ENCODE measurements around the gene PLEKHA7. TPM values are rescaled to one million over a fixed set of nuclear protein-coding genes. Genes with fewer than 3 reads are reported as not detected.
"Not testable (repeated sequence)": the region's sequence is repeated elsewhere in the genome, so short reads cannot be mapped to it uniquely, and the experiment has no call there.

PLEKHA7 gene
- total RNA-seq, 2 experiments from 2014 or later = 1.9 to 2.5 TPM

- no peak for DNase-seq
- H3K4me1 Mint-ChIP-seq (ENCODE audit: low read depth) = peaks cover 21% of the 10 kb centered on the region
- intact Hi-C loops (cut with micrococcal nuclease) = no loop called here
- CTCF ChIA-PET = interaction anchor here (0.6 kb wide), 2 partner anchors 65 to 114 kb away, joined by 4 to 9 read pairs; no protein-coding TSS in a partner anchor
- no peak overlapping the region for H3K4me3 Mint-ChIP-seq
- peaks cover 3% of the 10 kb centered on the region for H3K36me3 Mint-ChIP-seq (ENCODE audit: low read depth)
- H3K27ac Mint-ChIP-seq = no peak overlapping the region
- peaks cover 3% of the 10 kb centered on the region for H3K27me3 Mint-ChIP-seq (ENCODE audit: low read depth)
- peaks cover 12% of the 10 kb centered on the region for H3K9me3 Mint-ChIP-seq
Observed at GRCh38 chr11:16893456-16894066, 120.7 kb downstream of the PLEKHA7 start.

DNA sequence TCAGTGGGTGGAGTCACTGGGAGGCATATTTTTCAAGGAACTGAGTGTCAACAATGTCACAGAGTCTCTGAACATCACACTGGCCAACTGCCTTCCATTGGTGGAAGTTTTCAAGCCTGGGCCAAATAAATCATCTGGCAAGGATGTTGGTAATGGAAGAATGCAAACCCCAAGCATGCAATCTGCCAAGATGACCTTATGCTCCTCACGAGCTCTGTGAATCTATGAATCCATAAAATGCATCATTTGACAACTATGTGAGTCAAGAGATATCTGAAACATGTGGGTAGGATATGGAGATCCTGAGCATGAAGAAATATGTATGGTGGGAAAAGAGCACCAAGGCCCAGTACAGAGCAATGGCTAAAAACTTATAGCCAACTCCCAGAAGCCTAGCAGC is 122.2 kb downstream of the PLEKHA7 start:
- CTCF ChIA-PET = interaction anchor here (1.0 to 1.9 kb wide), 2 partner anchors 72 to 189 kb away, joined by 3 to 4 read pairs; no protein-coding TSS in a partner anchor
- H3K27ac Mint-ChIP-seq = no peak overlapping the region
- peaks cover 3% of the 10 kb centered on the region for H3K36me3 Mint-ChIP-seq (ENCODE audit: low read depth)
- H3K4me1 Mint-ChIP-seq (ENCODE audit: low read depth) = peaks cover 10% of the 10 kb centered on the region
- H3K4me3 Mint-ChIP-seq = no peak overlapping the region
- H3K27me3 Mint-ChIP-seq (ENCODE audit: low read depth) = peaks cover 3% of the 10 kb centered on the region
- DNase-seq = no peak
- intact Hi-C loops (cut with micrococcal nuclease) = no loop called here
- H3K9me3 Mint-ChIP-seq = peaks cover 12% of the 10 kb centered on the region

DNA sequence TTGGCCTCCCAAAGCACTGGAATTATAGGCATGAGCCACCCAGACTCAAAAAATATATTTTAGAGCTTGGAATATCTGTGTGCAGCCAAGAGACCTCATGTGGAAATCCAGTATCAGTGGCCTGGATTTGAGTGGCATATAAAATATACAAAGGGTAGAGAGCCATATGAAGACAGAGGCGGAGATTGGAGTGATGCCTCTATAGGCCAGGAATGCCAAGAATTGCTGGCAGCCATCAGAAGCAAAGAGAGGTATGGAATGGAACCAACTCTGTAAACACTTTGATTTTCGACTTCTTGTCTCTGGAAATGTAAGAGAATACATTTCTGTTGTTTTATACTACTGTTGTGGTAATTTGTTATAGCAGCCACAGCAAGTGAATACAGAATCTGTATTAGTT is 123.0 kb downstream of the PLEKHA7 start:
- H3K9me3 Mint-ChIP-seq = peaks cover 12% of the 10 kb centered on the region
- peaks cover 10% of the 10 kb centered on the region for H3K4me1 Mint-ChIP-seq (ENCODE audit: low read depth)
- H3K27ac Mint-ChIP-seq = no peak overlapping the region
- DNase-seq = no peak
- intact Hi-C loops (cut with micrococcal nuclease) = no loop called here
- CTCF ChIA-PET = interaction anchor here (1.9 kb wide), 1 partner anchor 71 kb away, joined by 4 read pairs; no protein-coding TSS in a partner anchor
- H3K36me3 Mint-ChIP-seq (ENCODE audit: low read depth) = peaks cover 3% of the 10 kb centered on the region
- peaks cover 3% of the 10 kb centered on the region for H3K27me3 Mint-ChIP-seq (ENCODE audit: low read depth)
- H3K4me3 Mint-ChIP-seq = no peak overlapping the region

- DNase-seq = no peak
- peaks cover 12% of the 10 kb centered on the region for H3K9me3 Mint-ChIP-seq
- H3K36me3 Mint-ChIP-seq (ENCODE audit: low read depth) = peaks cover 3% of the 10 kb centered on the region
- CTCF ChIA-PET = interaction anchor here (1.3 kb wide), 1 partner anchor 22 kb away, joined by 5 read pairs; no protein-coding TSS in a partner anchor
- no peak overlapping the region for H3K4me3 Mint-ChIP-seq
- no peak overlapping the region for H3K27ac Mint-ChIP-seq
- intact Hi-C loops (cut with micrococcal nuclease) = no loop called here
- no peaks in the 10 kb centered on the region for H3K27me3 Mint-ChIP-seq (ENCODE audit: low read depth)
- peaks cover 10% of the 10 kb centered on the region for H3K4me1 Mint-ChIP-seq (ENCODE audit: low read depth)
Observed at GRCh38 chr11:16890442-16890841, 123.8 kb downstream of the PLEKHA7 start.

DNA sequence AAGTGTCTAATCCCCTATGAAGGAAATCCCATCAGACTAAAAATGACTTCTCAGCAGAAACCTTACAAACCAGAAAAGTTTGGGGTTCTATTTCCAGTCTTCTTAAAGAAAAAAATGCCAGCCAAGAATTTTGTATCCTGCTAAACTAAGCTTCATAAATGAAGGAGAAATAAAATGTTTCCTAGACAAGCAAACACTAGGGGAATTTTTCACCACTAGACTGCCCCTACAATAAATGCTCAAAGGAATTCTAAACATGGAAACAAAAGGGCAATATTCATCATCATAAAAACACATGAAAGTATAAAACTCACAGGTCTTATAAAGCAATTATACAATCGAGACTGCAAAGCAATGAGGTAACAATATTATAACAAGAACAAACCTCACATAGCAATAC is 124.3 kb downstream of the PLEKHA7 start:
- peaks cover 12% of the 10 kb centered on the region for H3K9me3 Mint-ChIP-seq
- CTCF ChIA-PET = interaction anchor here (0.6 to 1.3 kb wide), 3 partner anchors 23 to 67 kb away, joined by 3 to 5 read pairs (median 3); no protein-coding TSS in a partner anchor
- no peak overlapping the region for H3K27ac Mint-ChIP-seq
- H3K36me3 Mint-ChIP-seq (ENCODE audit: low read depth) = peaks cover 3% of the 10 kb centered on the region
- peaks cover 10% of the 10 kb centered on the region for H3K4me1 Mint-ChIP-seq (ENCODE audit: low read depth)
- no peaks in the 10 kb centered on the region for H3K27me3 Mint-ChIP-seq (ENCODE audit: low read depth)
- no peak overlapping the region for H3K4me3 Mint-ChIP-seq
- no peak for DNase-seq
- intact Hi-C loops (cut with micrococcal nuclease) = no loop called here

DNA sequence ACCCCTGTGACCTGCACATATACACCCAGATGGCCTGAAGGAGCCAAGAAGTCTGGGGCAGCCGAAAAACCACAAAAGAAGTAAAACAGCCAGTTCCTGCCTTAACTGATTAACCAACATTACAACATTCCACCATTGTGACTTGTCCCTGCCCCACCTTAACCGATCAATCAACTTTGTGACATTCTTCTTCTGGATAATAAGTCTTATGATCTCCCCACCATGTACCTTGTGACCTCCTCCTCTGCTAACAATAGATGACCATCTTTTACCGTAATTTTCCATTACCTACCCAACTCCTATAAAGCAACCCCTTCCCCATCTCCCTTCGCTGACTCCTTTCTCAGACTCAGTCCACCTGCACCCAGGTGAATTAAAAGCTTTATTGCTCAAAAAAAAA is 125.2 kb downstream of the PLEKHA7 start:
- intact Hi-C loops (cut with micrococcal nuclease); H3K27ac Mint-ChIP-seq; H3K36me3 Mint-ChIP-seq (ENCODE audit: low read depth); DNase-seq; H3K27me3 Mint-ChIP-seq (ENCODE audit: low read depth); H3K4me3 Mint-ChIP-seq; H3K4me1 Mint-ChIP-seq (ENCODE audit: low read depth): not testable (repeated sequence)
- peaks cover 12% of the 10 kb centered on the region for H3K9me3 Mint-ChIP-seq
- CTCF ChIA-PET = interaction anchor here (1.1 kb wide), 1 partner anchor 26 kb away, joined by 3 read pairs; no protein-coding TSS in a partner anchor

DNA sequence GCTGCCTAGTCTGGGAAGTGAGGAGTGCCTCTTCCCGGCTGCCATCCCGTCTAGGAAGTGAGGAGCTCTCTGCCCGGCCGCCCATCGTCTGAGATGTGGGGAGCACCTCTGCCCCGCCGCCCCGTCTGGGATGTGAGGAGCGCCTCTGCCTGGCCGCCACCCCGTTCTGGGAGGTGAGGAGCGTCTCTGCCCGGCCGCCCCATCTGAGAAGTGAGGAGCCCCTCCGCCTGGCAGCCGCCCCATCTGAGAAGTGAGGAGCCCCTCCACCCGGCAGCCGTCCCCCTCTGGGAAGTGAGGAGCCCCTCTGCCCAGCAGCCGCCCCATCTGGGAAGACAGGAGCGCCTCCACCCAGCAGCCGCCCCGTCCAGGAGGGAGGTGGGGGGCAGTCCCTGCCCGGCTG is 126.3 kb downstream of the PLEKHA7 start:
- H3K4me3 Mint-ChIP-seq; CTCF ChIA-PET; intact Hi-C loops (cut with micrococcal nuclease); H3K27ac Mint-ChIP-seq; H3K27me3 Mint-ChIP-seq (ENCODE audit: low read depth); DNase-seq; H3K36me3 Mint-ChIP-seq (ENCODE audit: low read depth); H3K4me1 Mint-ChIP-seq (ENCODE audit: low read depth): not testable (repeated sequence)
- H3K9me3 Mint-ChIP-seq = peaks cover 12% of the 10 kb centered on the region

- H3K27me3 Mint-ChIP-seq (ENCODE audit: low read depth) = no peaks in the 10 kb centered on the region
- H3K36me3 Mint-ChIP-seq (ENCODE audit: low read depth) = no peaks in the 10 kb centered on the region
- H3K4me3 Mint-ChIP-seq = no peak overlapping the region
- intact Hi-C loops (cut with micrococcal nuclease) = loop anchor here (1.0 kb wide), 2 partner anchors 63 to 95 kb away; no protein-coding TSS in a partner anchor
- H3K9me3 Mint-ChIP-seq = no peaks in the 10 kb centered on the region
- H3K4me1 Mint-ChIP-seq (ENCODE audit: low read depth) = no peaks in the 10 kb centered on the region
- DNase-seq = no peak
- CTCF ChIA-PET = interaction anchor here (1.3 to 1.9 kb wide), 4 partner anchors 14 to 93 kb away, joined by 3 to 9 read pairs (median 3); no protein-coding TSS in a partner anchor
- H3K27ac Mint-ChIP-seq = no peak overlapping the region
Observed at GRCh38 chr11:16883174-16883573, 131.0 kb downstream of the PLEKHA7 start.

DNA sequence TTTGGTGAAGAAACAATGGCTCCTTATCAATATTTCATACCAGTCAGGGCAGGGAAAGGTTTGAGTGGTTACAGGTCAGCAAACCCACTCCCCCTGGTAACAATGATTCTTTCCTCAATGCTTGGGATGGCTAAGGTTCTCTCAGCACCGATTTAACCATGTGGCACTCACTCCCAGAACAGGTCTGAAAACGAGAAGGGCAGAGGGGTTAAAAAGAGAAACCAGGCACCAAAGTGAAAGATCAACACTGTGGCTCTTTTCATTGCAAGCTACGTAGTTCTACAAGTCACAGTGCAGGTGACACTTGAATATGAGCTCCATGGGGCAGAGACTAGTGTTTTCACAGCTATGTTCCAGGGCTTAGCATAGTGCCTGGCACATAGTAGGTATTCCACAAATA is 132.4 kb downstream of the PLEKHA7 start:
- CTCF ChIA-PET = interaction anchor here (0.9 to 1.9 kb wide), 3 partner anchors 47 to 91 kb away, joined by 3 to 9 read pairs (median 3); no protein-coding TSS in a partner anchor
- no peak overlapping the region for H3K4me3 Mint-ChIP-seq
- H3K4me1 Mint-ChIP-seq (ENCODE audit: low read depth) = no peaks in the 10 kb centered on the region
- intact Hi-C loops (cut with micrococcal nuclease) = no loop called here
- no peaks in the 10 kb centered on the region for H3K9me3 Mint-ChIP-seq
- H3K27me3 Mint-ChIP-seq (ENCODE audit: low read depth) = no peaks in the 10 kb centered on the region
- DNase-seq = no peak
- no peak overlapping the region for H3K27ac Mint-ChIP-seq
- no peaks in the 10 kb centered on the region for H3K36me3 Mint-ChIP-seq (ENCODE audit: low read depth)

DNA sequence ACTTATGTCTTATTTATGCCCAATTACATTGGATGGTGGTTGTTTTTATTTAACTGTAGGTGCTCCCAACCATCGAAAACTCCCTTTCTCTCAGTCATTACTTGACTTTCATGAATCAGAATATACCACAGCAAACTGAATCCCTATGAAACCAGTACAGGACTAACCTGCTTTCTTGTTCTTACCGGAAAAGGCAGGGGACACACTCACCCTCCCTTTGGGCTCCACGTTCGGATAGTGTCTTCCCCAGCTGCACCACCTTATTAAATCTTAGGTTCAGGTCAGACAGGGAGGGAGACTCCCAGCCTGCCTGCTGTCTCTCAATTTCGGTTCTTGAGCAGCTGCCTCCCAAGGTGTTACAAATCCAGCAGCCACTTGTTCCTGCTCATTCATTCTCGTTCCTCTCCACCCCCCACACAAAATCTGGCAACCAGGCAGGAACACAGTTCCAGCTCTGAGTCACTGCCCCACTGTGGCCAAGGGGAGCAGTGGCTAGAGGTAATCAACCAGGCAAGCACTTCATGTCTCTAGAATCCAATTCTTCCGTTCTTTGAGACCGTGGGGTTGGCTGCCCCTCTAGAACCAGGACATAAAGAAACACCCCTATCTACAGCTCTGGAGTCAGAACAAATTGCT is 133.0 kb downstream of the PLEKHA7 start:
- no peaks in the 10 kb centered on the region for H3K9me3 Mint-ChIP-seq
- no peak overlapping the region for H3K27ac Mint-ChIP-seq
- intact Hi-C loops (cut with micrococcal nuclease) = no loop called here
- H3K27me3 Mint-ChIP-seq (ENCODE audit: low read depth) = no peaks in the 10 kb centered on the region
- no peaks in the 10 kb centered on the region for H3K4me1 Mint-ChIP-seq (ENCODE audit: low read depth)
- CTCF ChIA-PET = interaction anchor here (0.9 kb wide), 1 partner anchor 47 kb away, joined by 3 read pairs; no protein-coding TSS in a partner anchor
- DNase-seq = no peak
- no peaks in the 10 kb centered on the region for H3K36me3 Mint-ChIP-seq (ENCODE audit: low read depth)
- no peak overlapping the region for H3K4me3 Mint-ChIP-seq

GRCh38 chr11:16880184-16880801 is 133.9 kb downstream of the PLEKHA7 start:
- Mint-ChIP-seq H3K27me3 (ENCODE audit: low read depth) (no peaks in the 10 kb centered on the region), H3K4me3 (no peak overlapping the region), H3K9me3 (no peaks in the 10 kb centered on the region), H3K4me1 (ENCODE audit: low read depth) (no peaks in the 10 kb centered on the region), H3K27ac (no peak overlapping the region), H3K36me3 (ENCODE audit: low read depth) (no peaks in the 10 kb centered on the region)
- DNase-seq = no peak
- intact Hi-C loops (cut with micrococcal nuclease) = no loop called here
- CTCF ChIA-PET = no interaction called here

DNA sequence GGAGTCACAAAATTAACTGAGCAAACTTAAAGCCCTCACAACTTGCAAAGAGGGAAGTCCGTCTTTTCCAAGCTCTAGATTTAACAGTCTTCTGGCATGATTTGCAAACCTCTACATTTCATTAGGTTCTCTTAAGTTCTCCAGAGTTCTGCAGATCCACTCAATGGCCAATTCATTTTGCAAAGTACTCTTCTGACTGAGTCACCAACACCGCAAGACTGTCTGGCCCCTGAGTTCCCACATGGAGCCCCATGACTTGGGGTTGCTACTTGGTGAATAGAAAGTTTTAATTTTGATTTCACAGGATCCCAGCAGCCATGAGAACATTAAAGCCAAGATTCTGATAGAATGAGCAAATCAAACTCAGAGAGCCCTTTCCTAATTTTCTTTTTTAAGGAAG is 134.5 kb downstream of the PLEKHA7 start:
- no peak overlapping the region for H3K27ac Mint-ChIP-seq
- no peaks in the 10 kb centered on the region for H3K4me1 Mint-ChIP-seq (ENCODE audit: low read depth)
- CTCF ChIA-PET = no interaction called here
- no peak for DNase-seq
- no peak overlapping the region for H3K4me3 Mint-ChIP-seq
- intact Hi-C loops (cut with micrococcal nuclease) = no loop called here
- no peaks in the 10 kb centered on the region for H3K36me3 Mint-ChIP-seq (ENCODE audit: low read depth)
- H3K9me3 Mint-ChIP-seq = no peaks in the 10 kb centered on the region
- no peaks in the 10 kb centered on the region for H3K27me3 Mint-ChIP-seq (ENCODE audit: low read depth)

Measured in activated naive CD4-positive, alpha-beta T cell treated with anti-CD3 and anti-CD28 coated beads for 36 hours (primary cell).